Measurements from ENCODE around the gene GYG2.
"Not testable (repeated sequence)": the region's sequence is repeated elsewhere in the genome, so short reads cannot be mapped to it uniquely, and the experiment has no call there.

Gene GYG2

GRCh38 chrX:2867206-2867605, 38.5 kb downstream of the GYG2 start:
- no peak for DNase-seq (ENCODE audit: low read depth in 2 of 2)

GRCh38 chrX:2870650-2871049, 41.9 kb downstream of the GYG2 start:
- DNase-seq (ENCODE audit: low read depth in 2 of 2): no peak

- DNase-seq (ENCODE audit: low read depth in 2 of 2): no peak
Observed at GRCh38 chrX:2871831-2872230, 43.1 kb downstream of the GYG2 start.

GRCh38 chrX:2872671-2873277, 44.0 kb downstream of the GYG2 start:
- no peak for DNase-seq (ENCODE audit: low read depth in 2 of 2)

- no peak for DNase-seq (ENCODE audit: low read depth in 2 of 2)
Observed at GRCh38 chrX:2874222-2875135, 45.7 kb downstream of the GYG2 start.

- DNase-seq (ENCODE audit: low read depth in 2 of 2): no peak
Observed at GRCh38 chrX:2875136-2875481, 46.4 kb downstream of the GYG2 start.

- DNase-seq (ENCODE audit: low read depth in 2 of 2): no peak
Observed at GRCh38 chrX:2875798-2876399, 47.2 kb downstream of the GYG2 start.

GRCh38 chrX:2878563-2878962, 49.8 kb downstream of the GYG2 start:
- DNase-seq (ENCODE audit: low read depth in 2 of 2): no peak

- no peak for DNase-seq (ENCODE audit: low read depth in 2 of 2)
Observed at GRCh38 chrX:2879670-2880069, 50.9 kb downstream of the GYG2 start.

- DNase-seq (ENCODE audit: low read depth in 2 of 2): no peak
Observed at GRCh38 chrX:2883770-2884169, 55.0 kb downstream of the GYG2 start.

GRCh38 chrX:2888309-2888708, 59.6 kb downstream of the GYG2 start:
- no peak for DNase-seq (ENCODE audit: low read depth in 2 of 2)

- DNase-seq (ENCODE audit: low read depth in 2 of 2): no peak
Observed at GRCh38 chrX:2889045-2889605, 60.4 kb downstream of the GYG2 start.

- not testable (repeated sequence) for DNase-seq (ENCODE audit: low read depth in 2 of 2)
Observed at GRCh38 chrX:2889706-2890490, 61.2 kb downstream of the GYG2 start.

GRCh38 chrX:2890536-2891460, 62.1 kb downstream of the GYG2 start:
- DNase-seq (ENCODE audit: low read depth in 2 of 2): not testable (repeated sequence)

- DNase-seq (ENCODE audit: low read depth in 2 of 2): no peak
Observed at GRCh38 chrX:2892816-2893215, 64.1 kb downstream of the GYG2 start.

- DNase-seq (ENCODE audit: low read depth in 2 of 2): no peak
Observed at GRCh38 chrX:2894885-2895292, 66.2 kb downstream of the GYG2 start.

GRCh38 chrX:2897311-2897689, 68.6 kb downstream of the GYG2 start:
- DNase-seq (ENCODE audit: low read depth in 2 of 2): no peak

GRCh38 chrX:2897690-2898623, 69.2 kb downstream of the GYG2 start:
- DNase-seq (ENCODE audit: low read depth in 2 of 2): not testable (repeated sequence)

- DNase-seq (ENCODE audit: low read depth in 2 of 2): no peak
Observed at GRCh38 chrX:2898846-2899512, 70.2 kb downstream of the GYG2 start.

Measured in stimulated activated CD4-positive, alpha-beta T cell treated with anti-CD3 and anti-CD28 coated beads, Interleukin-1b, Interleukin-23, amount 100 ng/mL, for 4 hours (primary cell).